GM23338 (cell line): ENCODE measurements around the gene EGFR. TPM values are rescaled to one million over a fixed set of nuclear protein-coding genes. Genes with fewer than 3 reads are reported as not detected.

Experiments
- ATAC-seq: fragments of 200-7000 bp; cut with Tn5 transposase; 3 replicates; pipeline ENCODE4 v1.9.1; 2020
- DNase-seq: peaks from one replicate; pipeline ENCODE4 v3.0.0-alpha.2; 2015; ENCODE audit warnings: low spot score
- H2AFZ ChIP-seq: fragments of 200-600 bp; sonication (generic); 2 replicates; pipeline ENCODE4 v1.8.0; 2016; ENCODE audit warnings: antibody characterized with exemption, mild to moderate bottlenecking, moderate library complexity
- H3F3A ChIP-seq: fragments of 200-600 bp; sonication (generic); replicated peaks from 2 replicates; pipeline ENCODE4 v1.8.0; 2017; ENCODE audit warnings: antibody characterized with exemption, mixed run types, low read depth
- H3K27ac ChIP-seq: fragments of 200-600 bp; sonication (generic); 2 replicates; pipeline ENCODE4 v1.6.1; 2016; ENCODE audit warnings: low read depth
- H3K27me3 ChIP-seq: fragments of 200-600 bp; sonication (generic); 2 replicates; pipeline ENCODE4 v1.8.0; 2016; ENCODE audit warnings: mild to moderate bottlenecking, mixed run types, moderate library complexity; ENCODE audit not compliant: insufficient read depth
- H3K36me3 ChIP-seq: fragments of 200-600 bp; sonication (generic); 2 replicates; pipeline ENCODE4 v1.8.0; 2016; ENCODE audit warnings: mild to moderate bottlenecking; ENCODE audit not compliant: insufficient read depth
- H3K4me1 ChIP-seq: fragments of 200-600 bp; sonication (generic); 2 replicates; pipeline ENCODE4 v1.8.0; 2016; ENCODE audit warnings: mild to moderate bottlenecking, moderate library complexity; ENCODE audit not compliant: insufficient read depth
- H3K4me2 ChIP-seq: fragments of 200-600 bp; sonication (generic); 2 replicates; pipeline ENCODE4 v1.7.1; 2017; ENCODE audit warnings: mixed run types
- H3K4me3 ChIP-seq: fragments of 200-600 bp; sonication (generic); 2 replicates; pipeline ENCODE4 v1.6.1; 2016; ENCODE audit warnings: mixed run types
- H3K79me2 ChIP-seq: fragments of 200-600 bp; sonication (generic); replicated peaks from 2 replicates; pipeline ENCODE4 v1.8.0; 2017; ENCODE audit warnings: mild to moderate bottlenecking; ENCODE audit not compliant: insufficient read depth
- H3K9me2 ChIP-seq: fragments of 200-600 bp; sonication (generic); 2 replicates; pipeline ENCODE4 v1.8.0; 2017; ENCODE audit not compliant: insufficient read depth
- H4K20me1 ChIP-seq: fragments of 200-600 bp; sonication (generic); replicated peaks from 2 replicates; pipeline ENCODE4 v1.8.0; 2017; ENCODE audit warnings: mild to moderate bottlenecking; ENCODE audit not compliant: insufficient read depth
- H3K27ac Mint-ChIP-seq: 2 replicates; pipeline ENCODE4 v1.8.0; 2020; ENCODE audit warnings: inconsistent platforms, mild to moderate bottlenecking, moderate library complexity, mixed read lengths
- H3K27me3 Mint-ChIP-seq: 3 replicates; pipeline ENCODE4 v1.8.0; 2022; ENCODE audit warnings: low read depth, mild to moderate bottlenecking, moderate library complexity, mixed read lengths, inconsistent platforms; ENCODE audit not compliant: insufficient read depth, poor library complexity
- H3K36me3 Mint-ChIP-seq: 3 replicates; pipeline ENCODE4 v1.8.0; 2021; ENCODE audit warnings: low read depth, mild to moderate bottlenecking, inconsistent platforms, moderate library complexity, mixed read lengths
- H3K4me1 Mint-ChIP-seq: 3 replicates; pipeline ENCODE4 v1.8.0; 2020; ENCODE audit warnings: mild to moderate bottlenecking, inconsistent platforms, mixed read lengths
- H3K4me3 Mint-ChIP-seq: 3 replicates; pipeline ENCODE4 v1.8.0; 2021; ENCODE audit warnings: moderate library complexity, mild to moderate bottlenecking, inconsistent platforms, mixed read lengths
- H3K9me3 Mint-ChIP-seq: 3 replicates; pipeline ENCODE4 v1.8.0; 2020; ENCODE audit warnings: moderate library complexity, mild to moderate bottlenecking, inconsistent platforms, mixed read lengths
- CREB1 ChIP-seq: fragments of 250-450 bp; sonication (Bioruptor Pico); IDR thresholded peaks from 2 replicates; pipeline ENCODE4 v1.5.0; 2020; ENCODE audit warnings: low read depth, mild to moderate bottlenecking, moderate library complexity
- NANOG ChIP-seq: IDR thresholded peaks from 2 replicates; pipeline ENCODE4 v1.6.1; 2016; ENCODE audit warnings: antibody characterized with exemption, borderline replicate concordance
- STAT1 ChIP-seq: IDR thresholded peaks from one replicate; pipeline ENCODE4 v1.6.1; 2016; ENCODE audit warnings: antibody characterized with exemption; ENCODE audit not compliant: unreplicated experiment
- polyA plus RNA-seq: library from polyadenylated mRNA; unstranded; fragments of >200 nt; fragmentation: Nextera tagmentation; extraction: Ambion mirVana; gene quantifications from 2 replicates; pipeline ENCODE4 v1.2.1, GENCODE V29; 2016
- total RNA-seq: library from RNA; depleted of rRNA; stranded (reverse); fragments of >200 nt; shearing (Covaris generic); gene quantifications from 2 replicates; pipeline ENCODE4 v1.2.3, GENCODE V29; 2014
- TF ChIP-seq, protein P1 (sequence below): fragments of 250-450 bp; sonication (Bioruptor Pico); IDR thresholded peaks from 2 replicates; pipeline ENCODE4 v1.5.0; 2020; ENCODE audit warnings: mild to moderate bottlenecking, moderate library complexity
- TF ChIP-seq, protein P2 (sequence below): IDR thresholded peaks from 2 replicates; pipeline ENCODE4 v1.6.1; 2016; ENCODE audit warnings: antibody characterized with exemption

Gene EGFR
- total and polyA plus RNA-seq, 2 experiments from 2014 or later, result 1.5 to 4.5 TPM

GRCh38 chr7:55193245-55193644, 174.4 kb downstream of the EGFR start:
- DNase-seq, result no peak
- no peak for ATAC-seq
- peaks cover 10% of the 10 kb centered on the region for H3K27me3 Mint-ChIP-seq
- Histone ChIP-seq H2AFZ (no peak overlapping the region), H3K27ac (no peak overlapping the region), H3K4me3 (no peak overlapping the region), H3K9me2 (no peaks in the 10 kb centered on the region), H3K36me3 (no peaks in the 10 kb centered on the region), H4K20me1 (no peaks in the 10 kb centered on the region), H3K79me2 (no peaks in the 10 kb centered on the region), H3K4me1 (peaks cover 51% of the 10 kb centered on the region), H3K4me2 (no peak overlapping the region), H3K27me3 (no peaks in the 10 kb centered on the region), H3F3A (no peaks in the 10 kb centered on the region; the same call in 1 of the 2 replicates)
- H3K27ac Mint-ChIP-seq, result no peak overlapping the region
- H3K4me1 Mint-ChIP-seq, result peaks cover 78% of the 10 kb centered on the region
- TF ChIP-seq CREB1 (CRISPR knock-in tag), result no peak
- TF ChIP-seq, protein P1, sequence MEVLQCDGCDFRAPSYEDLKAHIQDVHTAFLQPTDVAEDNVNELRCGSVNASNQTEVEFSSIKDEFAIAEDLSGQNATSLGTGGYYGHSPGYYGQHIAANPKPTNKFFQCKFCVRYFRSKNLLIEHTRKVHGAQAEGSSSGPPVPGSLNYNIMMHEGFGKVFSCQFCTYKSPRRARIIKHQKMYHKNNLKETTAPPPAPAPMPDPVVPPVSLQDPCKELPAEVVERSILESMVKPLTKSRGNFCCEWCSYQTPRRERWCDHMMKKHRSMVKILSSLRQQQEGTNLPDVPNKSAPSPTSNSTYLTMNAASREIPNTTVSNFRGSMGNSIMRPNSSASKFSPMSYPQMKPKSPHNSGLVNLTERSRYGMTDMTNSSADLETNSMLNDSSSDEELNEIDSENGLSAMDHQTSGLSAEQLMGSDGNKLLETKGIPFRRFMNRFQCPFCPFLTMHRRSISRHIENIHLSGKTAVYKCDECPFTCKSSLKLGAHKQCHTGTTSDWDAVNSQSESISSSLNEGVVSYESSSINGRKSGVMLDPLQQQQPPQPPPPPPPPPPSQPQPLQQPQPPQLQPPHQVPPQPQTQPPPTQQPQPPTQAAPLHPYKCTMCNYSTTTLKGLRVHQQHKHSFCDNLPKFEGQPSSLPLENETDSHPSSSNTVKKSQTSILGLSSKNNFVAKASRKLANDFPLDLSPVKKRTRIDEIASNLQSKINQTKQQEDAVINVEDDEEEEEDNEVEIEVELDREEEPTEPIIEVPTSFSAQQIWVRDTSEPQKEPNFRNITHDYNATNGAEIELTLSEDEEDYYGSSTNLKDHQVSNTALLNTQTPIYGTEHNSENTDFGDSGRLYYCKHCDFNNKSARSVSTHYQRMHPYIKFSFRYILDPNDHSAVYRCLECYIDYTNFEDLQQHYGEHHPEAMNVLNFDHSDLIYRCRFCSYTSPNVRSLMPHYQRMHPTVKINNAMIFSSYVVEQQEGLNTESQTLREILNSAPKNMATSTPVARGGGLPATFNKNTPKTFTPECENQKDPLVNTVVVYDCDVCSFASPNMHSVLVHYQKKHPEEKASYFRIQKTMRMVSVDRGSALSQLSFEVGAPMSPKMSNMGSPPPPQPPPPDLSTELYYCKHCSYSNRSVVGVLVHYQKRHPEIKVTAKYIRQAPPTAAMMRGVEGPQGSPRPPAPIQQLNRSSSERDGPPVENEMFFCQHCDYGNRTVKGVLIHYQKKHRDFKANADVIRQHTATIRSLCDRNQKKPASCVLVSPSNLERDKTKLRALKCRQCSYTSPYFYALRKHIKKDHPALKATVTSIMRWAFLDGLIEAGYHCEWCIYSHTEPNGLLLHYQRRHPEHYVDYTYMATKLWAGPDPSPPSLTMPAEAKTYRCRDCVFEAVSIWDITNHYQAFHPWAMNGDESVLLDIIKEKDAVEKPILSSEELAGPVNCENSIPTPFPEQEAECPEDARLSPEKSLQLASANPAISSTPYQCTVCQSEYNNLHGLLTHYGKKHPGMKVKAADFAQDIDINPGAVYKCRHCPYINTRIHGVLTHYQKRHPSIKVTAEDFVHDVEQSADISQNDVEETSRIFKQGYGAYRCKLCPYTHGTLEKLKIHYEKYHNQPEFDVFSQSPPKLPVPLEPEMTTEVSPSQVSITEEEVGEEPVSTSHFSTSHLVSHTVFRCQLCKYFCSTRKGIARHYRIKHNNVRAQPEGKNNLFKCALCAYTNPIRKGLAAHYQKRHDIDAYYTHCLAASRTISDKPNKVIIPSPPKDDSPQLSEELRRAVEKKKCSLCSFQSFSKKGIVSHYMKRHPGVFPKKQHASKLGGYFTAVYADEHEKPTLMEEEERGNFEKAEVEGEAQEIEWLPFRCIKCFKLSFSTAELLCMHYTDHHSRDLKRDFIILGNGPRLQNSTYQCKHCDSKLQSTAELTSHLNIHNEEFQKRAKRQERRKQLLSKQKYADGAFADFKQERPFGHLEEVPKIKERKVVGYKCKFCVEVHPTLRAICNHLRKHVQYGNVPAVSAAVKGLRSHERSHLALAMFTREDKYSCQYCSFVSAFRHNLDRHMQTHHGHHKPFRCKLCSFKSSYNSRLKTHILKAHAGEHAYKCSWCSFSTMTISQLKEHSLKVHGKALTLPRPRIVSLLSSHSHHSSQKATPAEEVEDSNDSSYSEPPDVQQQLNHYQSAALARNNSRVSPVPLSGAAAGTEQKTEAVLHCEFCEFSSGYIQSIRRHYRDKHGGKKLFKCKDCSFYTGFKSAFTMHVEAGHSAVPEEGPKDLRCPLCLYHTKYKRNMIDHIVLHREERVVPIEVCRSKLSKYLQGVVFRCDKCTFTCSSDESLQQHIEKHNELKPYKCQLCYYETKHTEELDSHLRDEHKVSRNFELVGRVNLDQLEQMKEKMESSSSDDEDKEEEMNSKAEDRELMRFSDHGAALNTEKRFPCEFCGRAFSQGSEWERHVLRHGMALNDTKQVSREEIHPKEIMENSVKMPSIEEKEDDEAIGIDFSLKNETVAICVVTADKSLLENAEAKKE, result no peak
- H3K36me3 Mint-ChIP-seq, result no peaks in the 10 kb centered on the region
- H3K9me3 Mint-ChIP-seq, result no peaks in the 10 kb centered on the region; the same call in 2 of the 3 replicates
- H3K4me3 Mint-ChIP-seq, result no peak overlapping the region

DNA sequence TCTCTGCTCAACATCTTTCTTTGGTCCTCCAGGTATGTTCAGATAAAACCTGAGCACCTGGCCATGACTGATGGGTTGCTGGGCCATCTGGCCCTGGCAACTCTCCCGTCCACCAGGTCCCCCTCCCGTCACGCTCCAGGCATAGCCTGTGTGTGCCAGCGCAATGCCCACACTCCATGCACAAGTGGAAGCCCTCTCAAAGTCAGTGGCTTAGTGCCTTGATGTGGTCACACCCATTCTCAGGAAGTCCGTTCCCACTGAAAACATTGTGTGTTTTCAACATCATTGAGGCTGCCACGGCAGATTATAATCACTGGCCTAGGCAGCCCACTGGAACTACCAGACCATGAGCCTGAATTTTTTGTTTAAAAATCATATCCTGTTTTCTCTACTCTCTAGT, 175.7 kb downstream of the EGFR start:
- H3K27ac Mint-ChIP-seq, result peak overlapping the region; percentile 89; the same call in 1 of the 2 replicates
- TF ChIP-seq CREB1 (CRISPR knock-in tag) (no peak), NANOG (no peak), STAT1 (no peak)
- TF ChIP-seq, protein P1, result no peak
- TF ChIP-seq, protein P2, sequence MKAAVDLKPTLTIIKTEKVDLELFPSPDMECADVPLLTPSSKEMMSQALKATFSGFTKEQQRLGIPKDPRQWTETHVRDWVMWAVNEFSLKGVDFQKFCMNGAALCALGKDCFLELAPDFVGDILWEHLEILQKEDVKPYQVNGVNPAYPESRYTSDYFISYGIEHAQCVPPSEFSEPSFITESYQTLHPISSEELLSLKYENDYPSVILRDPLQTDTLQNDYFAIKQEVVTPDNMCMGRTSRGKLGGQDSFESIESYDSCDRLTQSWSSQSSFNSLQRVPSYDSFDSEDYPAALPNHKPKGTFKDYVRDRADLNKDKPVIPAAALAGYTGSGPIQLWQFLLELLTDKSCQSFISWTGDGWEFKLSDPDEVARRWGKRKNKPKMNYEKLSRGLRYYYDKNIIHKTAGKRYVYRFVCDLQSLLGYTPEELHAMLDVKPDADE, result no peak

More for the DNA sequence above, 175.7 kb downstream of the EGFR start:
- no peaks in the 10 kb centered on the region for H3K27me3 ChIP-seq
- no peaks in the 10 kb centered on the region; the same call in 2 of the 3 replicates for H3K9me3 Mint-ChIP-seq
- no peaks in the 10 kb centered on the region; the same call in 1 of the 2 replicates for H3F3A ChIP-seq
- no peak overlapping the region for H3K4me2 ChIP-seq
- no peaks in the 10 kb centered on the region for H3K36me3 Mint-ChIP-seq
- peaks cover 38% of the 10 kb centered on the region for H3K4me1 ChIP-seq
- ATAC-seq (no peak), DNase-seq (no peak)
- no peaks in the 10 kb centered on the region for H3K9me2 ChIP-seq
- H4K20me1 ChIP-seq, result no peaks in the 10 kb centered on the region
- H2AFZ ChIP-seq, result no peak overlapping the region
- no peak overlapping the region for H3K4me3 ChIP-seq
- no peaks in the 10 kb centered on the region for H3K36me3 ChIP-seq
- H3K4me3 Mint-ChIP-seq, result no peak overlapping the region
- peaks cover 69% of the 10 kb centered on the region for H3K4me1 Mint-ChIP-seq
- H3K79me2 ChIP-seq, result no peaks in the 10 kb centered on the region
- H3K27ac ChIP-seq, result no peak overlapping the region
- H3K27me3 Mint-ChIP-seq, result peaks cover 6% of the 10 kb centered on the region
